ENCODE measurements around the gene USP27X. TPM values are rescaled to one million over a fixed set of nuclear protein-coding genes. Genes with fewer than 3 reads are reported as not detected.

The USP27X gene
- total RNA-seq (2.5 TPM), polyA plus RNA-seq (2.9 TPM)
- long read RNA-seq, donor 1, result 0 reads
- long read RNA-seq, donor 2, transcript USP27X-201 (1 exons, 2,618 nt), result major isoform, 7 of 7 reads
- long read RNA-seq, donor 2, partial matches to known transcripts, result 0 of 7 reads
- long read RNA-seq, donor 2, other reads (novel, unspliced or antisense), result 0 of 7 reads
- long read RNA-seq, donor 3, transcript USP27X-201 (1 exons, 2,618 nt), result major isoform, 5 of 5 reads
- long read RNA-seq, donor 3, partial matches to known transcripts, result 0 of 5 reads
- long read RNA-seq, donor 3, other reads (novel, unspliced or antisense), result 0 of 5 reads
- long read RNA-seq, donor 4, transcript USP27X-201 (1 exons, 2,618 nt), result major isoform, 5 of 5 reads
- long read RNA-seq, donor 4, partial matches to known transcripts, result 0 of 5 reads
- long read RNA-seq, donor 4, other reads (novel, unspliced or antisense), result 0 of 5 reads
- long read RNA-seq, donor 5, transcript USP27X-201 (1 exons, 2,618 nt), result major isoform, 15 of 15 reads
- long read RNA-seq, donor 5, partial matches to known transcripts, result 0 of 15 reads
- long read RNA-seq, donor 5, other reads (novel, unspliced or antisense), result 0 of 15 reads
- long read RNA-seq, donor 6, partial matches to known transcripts, result 0 of 3 reads
- long read RNA-seq, donor 6, other reads (novel, unspliced or antisense), result 0 of 3 reads
- long read RNA-seq, donor 7, partial matches to known transcripts, result 0 of 2 reads
- long read RNA-seq, donor 7, other reads (novel, unspliced or antisense), result 0 of 2 reads
- long read RNA-seq, donor 8, partial matches to known transcripts, result 0 of 2 reads
- long read RNA-seq, donor 8, other reads (novel, unspliced or antisense), result 0 of 2 reads
- long read RNA-seq, donor 9, partial matches to known transcripts, result 0 of 4 reads
- long read RNA-seq, donor 9, other reads (novel, unspliced or antisense), result 0 of 4 reads
- long read RNA-seq, donor 10, transcript USP27X-201 (1 exons, 2,618 nt), result major isoform, 9 of 9 reads
- long read RNA-seq, donor 10, partial matches to known transcripts, result 0 of 9 reads
- long read RNA-seq, donor 10, other reads (novel, unspliced or antisense), result 0 of 9 reads

- Histone ChIP-seq H3K4me3 (ENCODE audit: low read length in 2 of 2) (peak within 1 kb of the TSS; percentile 52 to 63), H3K36me3 (ENCODE audit: control insufficient read depth in 2 of 2, insufficient read depth in 2 of 2, low read length in 1 of 2) (no peaks in the 10 kb centered on the region), H3K4me1 (ENCODE audit: control insufficient read depth in 2 of 2, insufficient read depth in 2 of 2, low read length in 2 of 2) (peaks cover 4 to 8% of the 10 kb centered on the region in 2 donors), H3K27ac (ENCODE audit: low read depth in 1 of 2, low read length in 1 of 2) (peak within 1 kb of the TSS; percentile 24 to 74), H3K9me3 (ENCODE audit: control insufficient read depth in 2 of 2, insufficient read depth in 1 of 2, low read length in 1 of 2) (no peaks in the 10 kb centered on the region), H3K27me3 (ENCODE audit: control insufficient read depth in 2 of 2, insufficient read depth in 1 of 2, low read length in 1 of 2) (no peaks in the 10 kb centered on the region)
- peak in 8 of 9 donors; percentile 33 to 77 (median 53) for DNase-seq (ENCODE audit: low read depth in 6 of 9, low spot score in 9 of 9)
- WGBS, result under 1% methylated on average over 60 of the region's 60 CpGs
Measured at GRCh38 chrX:49878834-49879655, at the start of gene USP27X. TSS of gene USP27X (plus strand) at chrX:49879484. CDS start at chrX:49880308, 824 bp downstream.

- Histone ChIP-seq H3K4me1 (ENCODE audit: control insufficient read depth in 2 of 2, insufficient read depth in 2 of 2, low read length in 2 of 2) (no peaks in the 10 kb centered on the region), H3K4me3 (ENCODE audit: low read length in 2 of 2) (no peak overlapping the region), H3K36me3 (ENCODE audit: control insufficient read depth in 2 of 2, insufficient read depth in 2 of 2, low read length in 1 of 2) (no peaks in the 10 kb centered on the region), H3K27ac (ENCODE audit: low read depth in 1 of 2, low read length in 1 of 2) (no peak overlapping the region), H3K27me3 (ENCODE audit: control insufficient read depth in 2 of 2, insufficient read depth in 1 of 2, low read length in 1 of 2) (no peaks in the 10 kb centered on the region), H3K9me3 (ENCODE audit: control insufficient read depth in 2 of 2, insufficient read depth in 1 of 2, low read length in 1 of 2) (no peaks in the 10 kb centered on the region)
- DNase-seq (ENCODE audit: low read depth in 6 of 9, low spot score in 9 of 9), result peak in 1 of 9 donors; percentile 3
- 51% methylated on average over 8 of the region's 8 CpGs for WGBS
Measured at GRCh38 chrX:49838374-49838773, 40.9 kb upstream of the USP27X start.

GRCh38 chrX:49840679-49841078, 38.6 kb upstream of the USP27X start:
- Histone ChIP-seq H3K4me3 (ENCODE audit: low read length in 2 of 2) (no peak overlapping the region), H3K9me3 (ENCODE audit: control insufficient read depth in 2 of 2, insufficient read depth in 1 of 2, low read length in 1 of 2) (no peaks in the 10 kb centered on the region), H3K4me1 (ENCODE audit: control insufficient read depth in 2 of 2, insufficient read depth in 2 of 2, low read length in 2 of 2) (no peaks in the 10 kb centered on the region), H3K27ac (ENCODE audit: low read depth in 1 of 2, low read length in 1 of 2) (no peak overlapping the region), H3K27me3 (ENCODE audit: control insufficient read depth in 2 of 2, insufficient read depth in 1 of 2, low read length in 1 of 2) (no peaks in the 10 kb centered on the region), H3K36me3 (ENCODE audit: control insufficient read depth in 2 of 2, insufficient read depth in 2 of 2, low read length in 1 of 2) (no peaks in the 10 kb centered on the region)
- DNase-seq (ENCODE audit: low read depth in 6 of 9, low spot score in 9 of 9), result peak in 5 of 9 donors; percentile 0 to 38 (median 9)
- WGBS, result 57% methylated on average over 3 of the region's 3 CpGs

GRCh38 chrX:49842621-49843020, 36.7 kb upstream of the USP27X start:
- Histone ChIP-seq H3K4me3 (ENCODE audit: low read length in 2 of 2) (no peak overlapping the region), H3K4me1 (ENCODE audit: control insufficient read depth in 2 of 2, insufficient read depth in 2 of 2, low read length in 2 of 2) (no peaks in the 10 kb centered on the region), H3K27me3 (ENCODE audit: control insufficient read depth in 2 of 2, insufficient read depth in 1 of 2, low read length in 1 of 2) (no peaks in the 10 kb centered on the region), H3K36me3 (ENCODE audit: control insufficient read depth in 2 of 2, insufficient read depth in 2 of 2, low read length in 1 of 2) (no peaks in the 10 kb centered on the region), H3K9me3 (ENCODE audit: control insufficient read depth in 2 of 2, insufficient read depth in 1 of 2, low read length in 1 of 2) (no peaks in the 10 kb centered on the region), H3K27ac (ENCODE audit: low read depth in 1 of 2, low read length in 1 of 2) (no peak overlapping the region)
- no peak for DNase-seq (ENCODE audit: low read depth in 6 of 9, low spot score in 9 of 9)

- Histone ChIP-seq H3K27me3 (ENCODE audit: control insufficient read depth in 2 of 2, insufficient read depth in 1 of 2, low read length in 1 of 2) (no peaks in the 10 kb centered on the region), H3K4me1 (ENCODE audit: control insufficient read depth in 2 of 2, insufficient read depth in 2 of 2, low read length in 2 of 2) (no peaks in the 10 kb centered on the region), H3K36me3 (ENCODE audit: control insufficient read depth in 2 of 2, insufficient read depth in 2 of 2, low read length in 1 of 2) (no peaks in the 10 kb centered on the region), H3K27ac (ENCODE audit: low read depth in 1 of 2, low read length in 1 of 2) (no peak overlapping the region), H3K4me3 (ENCODE audit: low read length in 2 of 2) (no peak overlapping the region), H3K9me3 (ENCODE audit: control insufficient read depth in 2 of 2, insufficient read depth in 1 of 2, low read length in 1 of 2) (no peaks in the 10 kb centered on the region)
- WGBS, result 94% methylated on average over 8 of the region's 8 CpGs
- DNase-seq (ENCODE audit: low read depth in 6 of 9, low spot score in 9 of 9), result no peak
Measured at GRCh38 chrX:49844611-49845010, 34.7 kb upstream of the USP27X start.

GRCh38 chrX:49845701-49846403, 33.4 kb upstream of the USP27X start:
- H3K4me1 ChIP-seq (ENCODE audit: control insufficient read depth in 2 of 2, insufficient read depth in 2 of 2, low read length in 2 of 2), result no peaks in the 10 kb centered on the region
- H3K27me3 ChIP-seq (ENCODE audit: control insufficient read depth in 2 of 2, insufficient read depth in 1 of 2, low read length in 1 of 2), result no peaks in the 10 kb centered on the region
- no peak overlapping the region for H3K4me3 ChIP-seq (ENCODE audit: low read length in 2 of 2)
- no peaks in the 10 kb centered on the region for H3K9me3 ChIP-seq (ENCODE audit: control insufficient read depth in 2 of 2, insufficient read depth in 1 of 2, low read length in 1 of 2)
- DNase-seq (ENCODE audit: low read depth in 6 of 9, low spot score in 9 of 9), result no peak
- H3K27ac ChIP-seq (ENCODE audit: low read depth in 1 of 2, low read length in 1 of 2), result no peak overlapping the region
- H3K36me3 ChIP-seq (ENCODE audit: control insufficient read depth in 2 of 2, insufficient read depth in 2 of 2, low read length in 1 of 2), result no peaks in the 10 kb centered on the region
- WGBS, result 97% methylated on average over 4 of the region's 4 CpGs

- no peaks in the 10 kb centered on the region for H3K36me3 ChIP-seq (ENCODE audit: control insufficient read depth in 2 of 2, insufficient read depth in 2 of 2, low read length in 1 of 2)
- H3K4me1 ChIP-seq (ENCODE audit: control insufficient read depth in 2 of 2, insufficient read depth in 2 of 2, low read length in 2 of 2), result no peaks in the 10 kb centered on the region
- H3K9me3 ChIP-seq (ENCODE audit: control insufficient read depth in 2 of 2, insufficient read depth in 1 of 2, low read length in 1 of 2), result no peaks in the 10 kb centered on the region
- DNase-seq (ENCODE audit: low read depth in 6 of 9, low spot score in 9 of 9), result no peak
- no peak overlapping the region for H3K27ac ChIP-seq (ENCODE audit: low read depth in 1 of 2, low read length in 1 of 2)
- no peak overlapping the region for H3K4me3 ChIP-seq (ENCODE audit: low read length in 2 of 2)
- 51% methylated on average over 1 of the region's 1 CpG for WGBS
- H3K27me3 ChIP-seq (ENCODE audit: control insufficient read depth in 2 of 2, insufficient read depth in 1 of 2, low read length in 1 of 2), result no peaks in the 10 kb centered on the region
Measured at GRCh38 chrX:49846522-49846921, 32.8 kb upstream of the USP27X start.

GRCh38 chrX:49848275-49848674, 31.0 kb upstream of the USP27X start:
- 95% methylated on average over 3 of the region's 3 CpGs for WGBS
- H3K4me1 ChIP-seq (ENCODE audit: control insufficient read depth in 2 of 2, insufficient read depth in 2 of 2, low read length in 2 of 2), result no peaks in the 10 kb centered on the region
- no peaks in the 10 kb centered on the region for H3K36me3 ChIP-seq (ENCODE audit: control insufficient read depth in 2 of 2, insufficient read depth in 2 of 2, low read length in 1 of 2)
- H3K4me3 ChIP-seq (ENCODE audit: low read length in 2 of 2), result no peak overlapping the region
- H3K9me3 ChIP-seq (ENCODE audit: control insufficient read depth in 2 of 2, insufficient read depth in 1 of 2, low read length in 1 of 2), result no peaks in the 10 kb centered on the region
- H3K27ac ChIP-seq (ENCODE audit: low read depth in 1 of 2, low read length in 1 of 2), result no peak overlapping the region
- no peak for DNase-seq (ENCODE audit: low read depth in 6 of 9, low spot score in 9 of 9)
- no peaks in the 10 kb centered on the region for H3K27me3 ChIP-seq (ENCODE audit: control insufficient read depth in 2 of 2, insufficient read depth in 1 of 2, low read length in 1 of 2)
